CD4-positive, alpha-beta T cell treated with Interleukin-17A for 4 hours (primary cell): ENCODE measurements around the gene MICALL1.
A peak's percentile ranks its signal among the peaks of the same experiment; 100 is the strongest.

Experiments
- DNase-seq: peaks from one replicate; pipeline ENCODE4 v3.0.0-alpha.2; 2020; ENCODE audit warnings: mixed read lengths

MICALL1 gene

GRCh38 chr22:37905534-37906363 lies at the start of gene MICALL1:
Gene MICALL1, plus strand, starts transcription at chr22:37906297. Its CDS starts 126 bp downstream, at chr22:37906423.
- DNase-seq, result peak; percentile 83

- DNase-seq, result no peak
These were observed 45.2 kb upstream of the MICALL1 start for GRCh38 chr22:37860796-37861421.

- DNase-seq, result no peak
These were observed 43.3 kb upstream of the MICALL1 start for GRCh38 chr22:37862570-37863325.

GRCh38 chr22:37865510-37865909 lies 40.6 kb upstream of the MICALL1 start:
- DNase-seq, result no peak

- DNase-seq, result no peak
These were observed 35.8 kb upstream of the MICALL1 start for GRCh38 chr22:37870273-37870672.

GRCh38 chr22:37880668-37881440 lies 25.2 kb upstream of the MICALL1 start:
- no peak for DNase-seq

- no peak for DNase-seq
These were observed 21.7 kb upstream of the MICALL1 start for GRCh38 chr22:37884420-37884819.

GRCh38 chr22:37887584-37888378 lies 18.3 kb upstream of the MICALL1 start:
- no peak for DNase-seq

- DNase-seq, result no peak
These were observed 14.2 kb upstream of the MICALL1 start for GRCh38 chr22:37891926-37892325.

GRCh38 chr22:37892566-37893335 lies 13.3 kb upstream of the MICALL1 start:
- no peak for DNase-seq

GRCh38 chr22:37893583-37893983 lies 12.5 kb upstream of the MICALL1 start:
- no peak for DNase-seq

GRCh38 chr22:37894939-37895670 lies 11.0 kb upstream of the MICALL1 start:
- DNase-seq, result no peak

- peak; percentile 68 for DNase-seq
These were observed 9.9 kb upstream of the MICALL1 start for GRCh38 chr22:37896181-37896592.

- DNase-seq, result no peak
These were observed 9.2 kb upstream of the MICALL1 start for GRCh38 chr22:37896939-37897338.

GRCh38 chr22:37897807-37898206 lies 8.3 kb upstream of the MICALL1 start:
- no peak for DNase-seq

GRCh38 chr22:37898441-37899181 lies 7.5 kb upstream of the MICALL1 start:
- no peak for DNase-seq

GRCh38 chr22:37904572-37905533 lies 1.2 kb upstream of the MICALL1 start:
- DNase-seq, result peak; percentile 14

GRCh38 chr22:37906364-37907008 lies 389 bp downstream of the MICALL1 start:
- DNase-seq, result peak; percentile 65
